Astrocyte (in vitro differentiated cells and primary cell): Measurements from ENCODE around the gene ELMOD1.

Experiments
- EZH2 ChIP-seq: IDR thresholded peaks from 2 replicates; pipeline ENCODE4 v1.6.1; 2012; ENCODE audit warnings: mild to moderate bottlenecking, low read length, inconsistent platforms; ENCODE audit not compliant: insufficient read depth
- TF ChIP-seq, protein P1 (sequence below): IDR thresholded peaks from 2 replicates; pipeline ENCODE4 v1.5.1; 2011; ENCODE audit warnings: low read depth, mild to moderate bottlenecking, inconsistent platforms, low read length, moderate library complexity; ENCODE audit not compliant: insufficient read depth

DNA sequence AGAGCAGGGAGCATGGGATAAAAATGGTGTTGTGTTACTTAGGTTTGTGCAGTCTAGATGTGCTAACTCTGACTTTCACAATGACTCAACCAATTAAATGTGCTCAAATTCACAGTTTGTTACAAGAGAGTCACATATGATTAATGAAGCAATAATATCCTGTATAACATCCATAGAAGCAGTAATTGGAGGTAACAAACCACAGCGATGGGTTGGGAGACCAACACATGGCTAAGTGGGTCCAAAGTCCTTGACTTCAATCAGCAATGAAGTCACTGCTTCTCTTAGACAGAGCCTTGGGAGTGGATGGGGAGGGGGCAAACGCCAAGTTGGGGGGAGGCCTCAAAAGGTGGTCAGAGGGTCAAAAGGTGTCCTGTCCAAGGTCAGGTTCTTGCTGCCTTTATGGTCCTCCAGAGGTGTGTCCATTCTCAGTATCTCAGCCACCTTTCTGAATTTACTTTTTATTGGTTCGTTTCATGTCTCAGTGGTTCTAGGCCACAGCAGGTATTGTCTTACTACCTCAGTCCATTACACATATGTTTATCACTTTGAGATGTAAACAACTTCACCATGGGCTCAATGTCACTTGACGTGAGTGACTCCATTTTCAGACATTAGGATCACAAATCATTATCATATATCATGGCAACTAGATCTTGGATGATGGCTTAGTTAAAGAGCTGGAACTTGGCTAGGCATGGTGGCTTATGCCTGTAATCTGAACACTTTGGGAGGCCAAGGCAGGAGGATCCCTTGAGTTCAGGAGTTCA lies 88.5 kb downstream of the ELMOD1 start:
- TF ChIP-seq, protein P1, sequence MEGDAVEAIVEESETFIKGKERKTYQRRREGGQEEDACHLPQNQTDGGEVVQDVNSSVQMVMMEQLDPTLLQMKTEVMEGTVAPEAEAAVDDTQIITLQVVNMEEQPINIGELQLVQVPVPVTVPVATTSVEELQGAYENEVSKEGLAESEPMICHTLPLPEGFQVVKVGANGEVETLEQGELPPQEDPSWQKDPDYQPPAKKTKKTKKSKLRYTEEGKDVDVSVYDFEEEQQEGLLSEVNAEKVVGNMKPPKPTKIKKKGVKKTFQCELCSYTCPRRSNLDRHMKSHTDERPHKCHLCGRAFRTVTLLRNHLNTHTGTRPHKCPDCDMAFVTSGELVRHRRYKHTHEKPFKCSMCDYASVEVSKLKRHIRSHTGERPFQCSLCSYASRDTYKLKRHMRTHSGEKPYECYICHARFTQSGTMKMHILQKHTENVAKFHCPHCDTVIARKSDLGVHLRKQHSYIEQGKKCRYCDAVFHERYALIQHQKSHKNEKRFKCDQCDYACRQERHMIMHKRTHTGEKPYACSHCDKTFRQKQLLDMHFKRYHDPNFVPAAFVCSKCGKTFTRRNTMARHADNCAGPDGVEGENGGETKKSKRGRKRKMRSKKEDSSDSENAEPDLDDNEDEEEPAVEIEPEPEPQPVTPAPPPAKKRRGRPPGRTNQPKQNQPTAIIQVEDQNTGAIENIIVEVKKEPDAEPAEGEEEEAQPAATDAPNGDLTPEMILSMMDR = no peak
- no peak for TF ChIP-seq EZH2
